ENCODE measurements around the gene TPI1.

TPI1 gene

DNA sequence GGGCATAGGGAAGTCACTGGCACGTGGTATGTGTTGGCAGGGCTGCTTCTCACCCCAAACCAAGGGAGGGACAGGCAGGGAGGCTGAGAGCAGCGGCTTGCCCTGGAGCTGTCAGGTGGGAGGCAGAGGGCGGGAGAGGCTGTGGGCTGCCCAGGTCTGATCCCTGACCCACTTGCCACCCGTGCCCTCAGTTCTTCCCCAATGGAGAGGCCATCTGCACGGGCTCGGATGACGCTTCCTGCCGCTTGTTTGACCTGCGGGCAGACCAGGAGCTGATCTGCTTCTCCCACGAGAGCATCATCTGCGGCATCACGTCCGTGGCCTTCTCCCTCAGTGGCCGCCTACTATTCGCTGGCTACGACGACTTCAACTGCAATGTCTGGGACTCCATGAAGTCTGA, 21.9 kb upstream of the TPI1 start:
- TF ChIP-seq, protein P1, sequence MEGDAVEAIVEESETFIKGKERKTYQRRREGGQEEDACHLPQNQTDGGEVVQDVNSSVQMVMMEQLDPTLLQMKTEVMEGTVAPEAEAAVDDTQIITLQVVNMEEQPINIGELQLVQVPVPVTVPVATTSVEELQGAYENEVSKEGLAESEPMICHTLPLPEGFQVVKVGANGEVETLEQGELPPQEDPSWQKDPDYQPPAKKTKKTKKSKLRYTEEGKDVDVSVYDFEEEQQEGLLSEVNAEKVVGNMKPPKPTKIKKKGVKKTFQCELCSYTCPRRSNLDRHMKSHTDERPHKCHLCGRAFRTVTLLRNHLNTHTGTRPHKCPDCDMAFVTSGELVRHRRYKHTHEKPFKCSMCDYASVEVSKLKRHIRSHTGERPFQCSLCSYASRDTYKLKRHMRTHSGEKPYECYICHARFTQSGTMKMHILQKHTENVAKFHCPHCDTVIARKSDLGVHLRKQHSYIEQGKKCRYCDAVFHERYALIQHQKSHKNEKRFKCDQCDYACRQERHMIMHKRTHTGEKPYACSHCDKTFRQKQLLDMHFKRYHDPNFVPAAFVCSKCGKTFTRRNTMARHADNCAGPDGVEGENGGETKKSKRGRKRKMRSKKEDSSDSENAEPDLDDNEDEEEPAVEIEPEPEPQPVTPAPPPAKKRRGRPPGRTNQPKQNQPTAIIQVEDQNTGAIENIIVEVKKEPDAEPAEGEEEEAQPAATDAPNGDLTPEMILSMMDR (IDR thresholded peaks at IDR 0.05; ENCODE audit: low read depth, low read length, poor library complexity, severe bottlenecking) = no peak
- TF ChIP-seq EZH2phosphoT487 (IDR thresholded peaks at IDR 0.05; ENCODE audit: borderline replicate concordance, low read length) = no peak
- H3K9me2 ChIP-seq (replicated peaks; ENCODE audit: control insufficient read depth, low read length) = no peaks in the 10 kb centered on the region
- H3K4me3 ChIP-seq (ENCODE audit: low read length) = no peak overlapping the region
- H3K79me2 ChIP-seq (ENCODE audit: control insufficient read depth, low read length) = peaks cover 16% of the 10 kb centered on the region
- H3K9me3 ChIP-seq (ENCODE audit: control insufficient read depth, insufficient read depth, low read length) = no peaks in the 10 kb centered on the region
- H4K20me1 ChIP-seq (ENCODE audit: control insufficient read depth, insufficient read depth, low read depth, low read length) = no peaks in the 10 kb centered on the region
- H3K27me3 ChIP-seq (ENCODE audit: control insufficient read depth, low read length) = no peaks in the 10 kb centered on the region
- no peak overlapping the region for H3K27ac ChIP-seq (ENCODE audit: low read depth, low read length)
- H3K4me1 ChIP-seq (ENCODE audit: control insufficient read depth, low read length) = peaks cover 31% of the 10 kb centered on the region
- peaks cover 46% of the 10 kb centered on the region for H3K36me3 ChIP-seq (ENCODE audit: control insufficient read depth, low read length)
- H3K4me2 ChIP-seq (ENCODE audit: low read length) = no peak overlapping the region
- peaks cover 13% of the 10 kb centered on the region for H3F3A ChIP-seq (ENCODE audit: control insufficient read depth, insufficient read depth)

DNA sequence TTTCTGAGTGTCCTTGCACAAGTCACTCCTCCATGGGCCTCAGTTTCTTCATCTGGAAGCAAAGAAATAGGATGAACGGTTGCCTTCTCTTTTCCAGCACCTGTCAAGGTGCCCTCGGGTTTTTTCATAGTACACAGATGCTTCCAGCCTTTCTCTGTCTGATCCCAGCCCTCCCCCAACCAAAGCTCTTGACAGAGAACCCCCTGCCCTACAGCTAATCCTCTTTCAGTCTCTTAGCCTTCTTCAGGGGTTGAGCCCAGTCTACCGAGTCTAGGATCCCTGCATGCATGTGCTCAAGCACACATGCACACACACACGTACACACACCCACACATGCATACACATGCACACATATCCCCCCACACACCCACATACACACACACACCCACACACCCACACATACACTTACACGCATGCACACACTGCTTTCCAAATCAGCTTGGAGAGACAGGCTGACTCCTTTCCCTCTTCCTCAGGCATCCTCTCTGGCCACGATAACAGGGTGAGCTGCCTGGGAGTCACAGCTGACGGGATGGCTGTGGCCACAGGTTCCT, 20.9 kb upstream of the TPI1 start:
- peaks cover 24% of the 10 kb centered on the region for H3K4me1 ChIP-seq (ENCODE audit: control insufficient read depth, low read length)
- H3K79me2 ChIP-seq (ENCODE audit: control insufficient read depth, low read length) = peaks cover 23% of the 10 kb centered on the region
- H3K9me2 ChIP-seq (replicated peaks; ENCODE audit: control insufficient read depth, low read length) = no peaks in the 10 kb centered on the region
- H3K27ac ChIP-seq (ENCODE audit: low read depth, low read length) = no peak overlapping the region
- H3K4me3 ChIP-seq (ENCODE audit: low read length) = no peak overlapping the region
- no peaks in the 10 kb centered on the region for H4K20me1 ChIP-seq (ENCODE audit: control insufficient read depth, insufficient read depth, low read depth, low read length)
- peaks cover 13% of the 10 kb centered on the region for H3F3A ChIP-seq (ENCODE audit: control insufficient read depth, insufficient read depth)
- peaks cover 52% of the 10 kb centered on the region for H3K36me3 ChIP-seq (ENCODE audit: control insufficient read depth, low read length)
- no peak overlapping the region for H3K4me2 ChIP-seq (ENCODE audit: low read length)
- TF ChIP-seq, protein P1 (IDR thresholded peaks at IDR 0.05; ENCODE audit: low read depth, low read length, poor library complexity, severe bottlenecking) = no peak
- no peak for TF ChIP-seq EZH2phosphoT487 (IDR thresholded peaks at IDR 0.05; ENCODE audit: borderline replicate concordance, low read length)
- no peaks in the 10 kb centered on the region for H3K27me3 ChIP-seq (ENCODE audit: control insufficient read depth, low read length)
- no peaks in the 10 kb centered on the region for H3K9me3 ChIP-seq (ENCODE audit: control insufficient read depth, insufficient read depth, low read length)

DNA sequence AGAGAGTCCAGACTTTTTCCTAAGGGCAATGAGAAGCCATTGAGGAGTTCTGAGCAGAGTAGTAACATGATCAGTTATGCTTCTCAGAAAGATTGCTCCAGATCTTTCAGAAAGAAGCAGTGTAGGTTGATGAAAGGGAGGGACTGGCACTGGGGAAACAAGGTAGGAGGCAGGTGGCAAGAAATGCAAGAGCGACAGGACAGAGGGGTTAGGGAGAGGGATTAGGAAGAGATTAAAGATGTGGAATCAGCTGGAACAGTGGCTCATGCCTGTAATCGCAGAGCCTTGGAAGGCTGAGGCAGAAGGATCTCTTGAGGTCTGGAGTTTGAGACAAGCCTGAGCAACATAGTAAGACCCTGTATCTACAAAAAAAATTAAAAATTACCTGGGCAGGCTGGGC, 19.7 kb upstream of the TPI1 start:
- Histone ChIP-seq H3K9me3 (ENCODE audit: control insufficient read depth, insufficient read depth, low read length) (no peaks in the 10 kb centered on the region), H3K4me3 (ENCODE audit: low read length) (no peak overlapping the region), H3K27me3 (ENCODE audit: control insufficient read depth, low read length) (no peaks in the 10 kb centered on the region), H3K79me2 (ENCODE audit: control insufficient read depth, low read length) (peaks cover 25% of the 10 kb centered on the region), H3K27ac (ENCODE audit: low read depth, low read length) (no peak overlapping the region), H3K9me2 (replicated peaks; ENCODE audit: control insufficient read depth, low read length) (no peaks in the 10 kb centered on the region), H3F3A (ENCODE audit: control insufficient read depth, insufficient read depth) (peaks cover 9% of the 10 kb centered on the region), H3K4me2 (ENCODE audit: low read length) (no peak overlapping the region), H3K4me1 (ENCODE audit: control insufficient read depth, low read length) (peaks cover 21% of the 10 kb centered on the region), H4K20me1 (ENCODE audit: control insufficient read depth, insufficient read depth, low read depth, low read length) (no peaks in the 10 kb centered on the region), H3K36me3 (ENCODE audit: control insufficient read depth, low read length) (peaks cover 52% of the 10 kb centered on the region)
- TF ChIP-seq, protein P1 (IDR thresholded peaks at IDR 0.05; ENCODE audit: low read depth, low read length, poor library complexity, severe bottlenecking) = no peak
- no peak for TF ChIP-seq EZH2phosphoT487 (IDR thresholded peaks at IDR 0.05; ENCODE audit: borderline replicate concordance, low read length)

Data from DOHH2 (cell line).